ENCODE results near the gene NOLC1.
"Not testable (repeated sequence)": the region's sequence is repeated elsewhere in the genome, so short reads cannot be mapped to it uniquely, and the experiment has no call there.

Gene NOLC1

DNA sequence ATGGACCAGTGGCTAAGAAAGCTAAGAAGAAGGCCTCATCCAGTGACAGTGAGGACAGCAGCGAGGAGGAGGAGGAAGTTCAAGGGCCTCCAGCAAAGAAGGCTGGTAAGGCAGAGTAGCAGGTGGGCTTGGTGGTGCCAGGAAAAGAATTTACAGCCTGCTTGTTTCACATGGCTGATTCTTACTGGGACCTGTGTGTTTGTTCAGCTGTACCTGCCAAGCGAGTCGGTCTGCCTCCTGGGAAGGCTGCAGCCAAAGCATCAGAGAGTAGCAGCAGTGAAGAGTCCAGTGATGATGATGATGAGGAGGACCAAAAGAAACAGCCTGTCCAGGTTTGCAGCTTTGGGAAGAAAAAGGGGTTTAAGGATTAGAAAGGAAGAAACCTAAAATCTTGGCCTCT lies 5.0 kb downstream of the NOLC1 start:
- DNase-seq = no peak

DNA sequence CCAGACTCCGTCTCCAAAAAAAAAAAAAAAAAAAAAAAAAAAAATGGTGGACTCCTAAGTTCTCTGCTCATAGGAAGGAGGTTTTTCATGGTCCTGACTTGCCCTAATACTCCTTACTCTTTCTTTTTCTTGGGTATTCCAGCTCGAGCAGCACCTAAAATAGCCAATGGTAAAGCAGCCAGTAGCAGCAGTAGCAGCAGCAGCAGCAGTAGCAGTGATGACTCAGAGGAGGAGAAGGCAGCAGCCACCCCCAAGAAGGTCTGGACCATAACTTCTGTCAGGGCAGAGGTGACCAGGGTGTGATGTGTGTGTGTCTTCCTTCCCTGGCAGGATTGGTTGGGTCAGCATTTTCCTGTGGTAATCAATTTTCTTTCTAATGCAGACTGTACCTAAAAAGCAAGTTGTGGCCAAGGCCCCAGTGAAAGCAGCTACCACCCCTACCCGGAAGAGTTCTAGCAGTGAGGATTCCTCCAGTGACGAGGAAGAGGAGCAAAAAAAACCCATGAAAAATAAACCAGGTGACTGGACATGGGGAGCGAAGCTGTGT lies 6.9 kb downstream of the NOLC1 start:
- DNase-seq = no peak

GRCh38 chr10:102159831-102160230 lies 7.6 kb downstream of the NOLC1 start:
- no peak for DNase-seq

GRCh38 chr10:102163342-102163989 lies 11.3 kb downstream of the NOLC1 start:
- no peak for DNase-seq

GRCh38 chr10:102167861-102168260 lies 15.7 kb downstream of the NOLC1 start:
- DNase-seq = no peak

DNA sequence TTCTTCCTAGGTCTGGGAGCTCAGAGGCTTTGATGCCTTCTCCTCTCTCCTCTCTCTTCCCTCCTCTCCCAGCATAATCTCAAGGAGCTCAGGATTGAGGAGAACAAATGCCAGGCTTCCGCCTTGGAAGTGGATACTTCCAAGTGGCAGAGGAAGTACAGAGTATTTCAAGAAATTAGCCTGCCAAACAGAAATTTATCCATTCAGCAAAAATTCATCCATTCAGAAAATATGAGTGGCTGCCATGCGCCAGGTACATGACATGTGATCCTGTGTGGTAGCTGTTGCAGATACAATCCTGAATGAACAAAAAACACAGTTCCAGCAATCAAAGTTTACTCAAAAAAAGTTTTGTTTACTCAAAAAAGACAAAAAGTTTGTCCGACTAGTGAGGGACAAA lies 18.4 kb downstream of the NOLC1 start:
- no peak for DNase-seq

- no peak for DNase-seq
Measured at GRCh38 chr10:102172288-102172687, 20.1 kb downstream of the NOLC1 start.

GRCh38 chr10:102175415-102175814 lies 23.2 kb downstream of the NOLC1 start:
- DNase-seq = no peak

DNA sequence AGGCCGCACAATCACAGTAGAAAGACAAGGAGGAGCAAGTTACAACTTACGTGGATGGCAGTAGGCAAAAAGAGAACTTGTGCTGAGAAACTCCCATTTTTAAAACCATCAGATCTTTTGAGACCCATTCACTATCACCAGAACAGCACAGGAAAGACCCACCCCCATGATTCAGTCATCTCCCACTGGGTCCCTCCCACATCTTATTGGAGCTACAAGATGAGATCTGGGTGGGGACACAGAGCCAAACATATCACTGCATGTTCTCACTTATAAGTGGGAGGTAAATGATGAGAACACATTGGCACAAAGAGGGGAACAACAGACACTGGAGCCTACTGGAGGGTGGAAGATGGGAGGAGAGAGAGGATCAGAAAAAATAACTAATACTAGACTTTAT lies 32.4 kb downstream of the NOLC1 start:
- no peak for DNase-seq

- DNase-seq = no peak
Measured at GRCh38 chr10:102185272-102185671, 33.1 kb downstream of the NOLC1 start.

- no peak for DNase-seq
Measured at GRCh38 chr10:102185811-102186527, 33.8 kb downstream of the NOLC1 start.

DNA sequence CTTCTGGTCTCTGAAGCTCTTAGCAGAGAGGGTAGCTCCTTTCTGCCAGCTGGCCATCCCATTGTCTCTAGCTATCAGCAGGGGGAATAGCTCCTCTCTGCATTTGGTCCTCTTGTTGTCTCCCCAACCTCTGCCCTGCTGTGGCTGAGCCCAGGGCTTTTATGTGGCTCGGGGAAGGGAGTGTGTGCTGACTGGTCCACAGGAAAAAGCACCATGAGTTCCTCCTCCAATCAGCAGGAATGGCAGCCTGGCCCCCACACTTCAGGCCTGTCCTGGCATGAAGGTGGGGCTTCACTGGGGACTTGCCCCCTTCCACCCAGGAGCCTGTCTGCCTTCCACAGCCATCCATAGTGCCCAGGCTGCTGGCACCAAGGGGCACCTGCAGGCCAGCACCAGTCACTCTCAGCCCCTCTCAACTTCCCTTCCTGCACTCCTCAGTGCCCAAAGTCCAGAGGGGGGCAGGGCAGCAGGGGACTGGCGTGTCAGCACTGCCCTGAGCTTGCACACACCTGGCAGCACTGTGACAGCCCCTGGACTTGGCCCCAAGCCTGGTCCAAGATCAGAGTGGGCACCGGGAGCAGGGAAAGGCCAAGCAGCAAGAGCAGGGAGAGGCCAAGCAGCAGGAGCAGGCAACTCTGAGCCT lies 36.2 kb downstream of the NOLC1 start:
- DNase-seq = no peak

- not testable (repeated sequence) for DNase-seq
Measured at GRCh38 chr10:102188941-102189898, 37.0 kb downstream of the NOLC1 start.

DNA sequence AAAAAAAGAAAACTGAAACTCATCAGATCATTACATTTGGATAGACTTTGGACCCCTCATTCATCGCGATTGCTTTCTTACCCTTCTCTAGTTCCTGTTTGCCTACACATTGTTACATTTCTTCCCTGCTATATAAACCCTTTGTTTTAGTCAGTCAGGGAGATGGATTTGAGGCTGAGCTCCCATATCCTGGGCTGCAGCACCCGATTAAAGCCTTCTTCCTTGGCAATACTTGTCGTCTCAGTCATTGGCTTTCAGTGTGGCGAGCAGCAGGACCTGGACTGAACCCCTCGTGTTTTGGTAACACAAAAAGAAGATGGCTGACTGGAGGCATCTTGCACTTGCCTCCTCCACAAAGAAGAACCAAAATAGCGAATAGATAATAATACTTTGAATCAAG lies 39.8 kb downstream of the NOLC1 start:
- no peak for DNase-seq

GRCh38 chr10:102195296-102195870 lies 43.2 kb downstream of the NOLC1 start:
- no peak for DNase-seq

- DNase-seq = no peak
Measured at GRCh38 chr10:102196893-102197292, 44.7 kb downstream of the NOLC1 start.

- no peak for DNase-seq
Measured at GRCh38 chr10:102198027-102198426, 45.8 kb downstream of the NOLC1 start.

- no peak for DNase-seq
Measured at GRCh38 chr10:102200751-102201640, 48.8 kb downstream of the NOLC1 start.

- DNase-seq = no peak
Measured at GRCh38 chr10:102202386-102202785, 50.2 kb downstream of the NOLC1 start.

GRCh38 chr10:102208311-102209035 lies 56.3 kb downstream of the NOLC1 start:
- DNase-seq = no peak
